ENCODE data around the gene CHMP4A. TPM values are rescaled to one million over a fixed set of nuclear protein-coding genes. Genes with fewer than 3 reads are reported as not detected.

The CHMP4A gene
- total and polyA plus RNA-seq, 2 of the 13 experiments (the other 11 are each of a cell fraction or from before 2014, with no cell fraction given): 83.6 to 113 TPM

DNA sequence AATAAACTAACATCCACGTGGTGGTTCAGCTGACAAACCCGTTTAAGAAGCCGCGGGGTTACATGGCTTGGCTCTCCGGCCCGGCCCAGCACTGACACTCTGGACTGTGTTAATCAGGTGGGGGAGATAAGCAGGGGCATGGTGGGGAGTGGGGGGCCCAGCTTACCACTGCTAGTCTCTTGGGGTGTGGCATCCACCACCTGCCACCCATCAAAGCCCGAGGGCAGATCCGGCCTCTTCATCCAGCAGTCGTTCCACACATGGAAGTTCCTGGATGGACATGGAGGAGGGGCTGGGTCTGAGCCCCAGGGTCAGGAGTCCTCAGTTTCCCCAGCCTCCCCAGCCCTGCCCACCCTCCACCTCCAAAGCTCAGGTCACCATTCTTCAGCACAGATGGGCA lies 44.8 kb upstream of the CHMP4A start:
- 91% methylated on average over 9 of the region's 9 CpGs for WGBS (ENCODE audit: low lambda C conversion rate)
- H3K36me3 ChIP-seq (replicated peaks in 1 of 2; ENCODE audit: control insufficient read depth in 1 of 2, insufficient read depth in 2 of 2, low read length in 2 of 2): peaks cover 0 to 1% of the 10 kb centered on the region in 2 experiments; a peak in 1 of 5 replicates
- no peak for FAIRE-seq

More for the DNA sequence above, 44.8 kb upstream of the CHMP4A start:
- POLR2A ChIA-PET: interaction anchor here (1.6 to 13.2 kb wide), 3 partner anchors 12 to 16 kb away, joined by 7 to 254 read pairs (median 40); partner anchors contain the start of genes RABGGTA and TINF2
- in situ Hi-C loops (cut with HindIII; ENCODE audit: extremely low pct_ligation_motif_present, low pct_unique_long_range_greater_than_20kb): no loop called here
- H3K9me3 ChIP-seq (ENCODE audit: low read length): no peaks in the 10 kb centered on the region
- no peaks in the 10 kb centered on the region for H3K27me3 ChIP-seq (ENCODE audit: control insufficient read depth in 1 of 2, insufficient read depth in 2 of 2, low read length in 2 of 2)
- no peak overlapping the region for H3K4me2 ChIP-seq (ENCODE audit: low read depth, low read length)
- no peak overlapping the region for H3K9ac ChIP-seq (ENCODE audit: insufficient read depth, low read depth, low read length)
- no peak overlapping the region for H3K27ac ChIP-seq (ENCODE audit: extremely low read length, insufficient read depth, low read length)
- no peak for ATAC-seq
- no peak overlapping the region for H3K4me3 ChIP-seq (replicated peaks in 1 of 3; ENCODE audit: insufficient read depth in 1 of 3, low read depth in 2 of 3, low read length in 3 of 3)
- peaks cover 36% of the 10 kb centered on the region for H3K4me1 ChIP-seq (ENCODE audit: insufficient read depth, low read length)
- TF ChIP-seq ZSCAN31 (CRISPR knock-in tag; IDR thresholded peaks at IDR 0.05; ENCODE audit: low read depth) (no peak), GMEB2 (CRISPR knock-in tag; IDR thresholded peaks at IDR 0.05; ENCODE audit: low read depth) (no peak), ZNF766 (CRISPR knock-in tag; IDR thresholded peaks at IDR 0.05; ENCODE audit: borderline replicate concordance) (no peak), KLF9 (CRISPR knock-in tag; IDR thresholded peaks at IDR 0.05; ENCODE audit: low read depth) (no peak), ZNF280D (CRISPR knock-in tag; IDR thresholded peaks at IDR 0.05) (no peak), GTF2F1 (IDR thresholded peaks at IDR 0.05; ENCODE audit: low read length) (no peak), PCBP2 (optimal IDR thresholded peaks at IDR 0.05; ENCODE audit: low read depth, low read length, poor library complexity, severe bottlenecking) (no peak)
- TF ChIP-seq, protein P1, sequence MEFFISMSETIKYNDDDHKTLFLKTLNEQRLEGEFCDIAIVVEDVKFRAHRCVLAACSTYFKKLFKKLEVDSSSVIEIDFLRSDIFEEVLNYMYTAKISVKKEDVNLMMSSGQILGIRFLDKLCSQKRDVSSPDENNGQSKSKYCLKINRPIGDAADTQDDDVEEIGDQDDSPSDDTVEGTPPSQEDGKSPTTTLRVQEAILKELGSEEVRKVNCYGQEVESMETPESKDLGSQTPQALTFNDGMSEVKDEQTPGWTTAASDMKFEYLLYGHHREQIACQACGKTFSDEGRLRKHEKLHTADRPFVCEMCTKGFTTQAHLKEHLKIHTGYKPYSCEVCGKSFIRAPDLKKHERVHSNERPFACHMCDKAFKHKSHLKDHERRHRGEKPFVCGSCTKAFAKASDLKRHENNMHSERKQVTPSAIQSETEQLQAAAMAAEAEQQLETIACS (CRISPR knock-in tag; IDR thresholded peaks at IDR 0.05): no peak
- DNase-seq (ENCODE audit: low spot score): no peak
- intact Hi-C loops (cut with micrococcal nuclease; ENCODE audit: unreplicated experiment): no loop called here
- no peaks in the 10 kb centered on the region for H3K79me2 ChIP-seq (ENCODE audit: insufficient read depth, low read length)
- CTCF ChIA-PET (ENCODE audit: low intra/inter-chr PET ratio, low total read pairs): no interaction called here
- H4K20me1 ChIP-seq (ENCODE audit: insufficient read depth, low read length): no peaks in the 10 kb centered on the region
- no peak overlapping the region for H2AFZ ChIP-seq (ENCODE audit: low read length)
- BruUV-seq (replicated peaks): no TSS peak

All from HepG2 (cell line).